GM18499 (cell line): ENCODE data around the gene PRKAG1.

ENCODE experiments used
- ATAC-seq: cut with Tn5 transposase; IDR thresholded peaks from one replicate; pipeline ENCODE4 v1.9.1; 2021; ENCODE audit warnings: moderate number of reproducible peaks; ENCODE audit not compliant: insufficient read depth, unreplicated experiment

PRKAG1 gene

GRCh38 chr12:48988030-48988649 is 30.4 kb downstream of the PRKAG1 start:
- ATAC-seq = no peak

GRCh38 chr12:48986720-48987291 is 31.8 kb downstream of the PRKAG1 start:
- no peak for ATAC-seq

- no peak for ATAC-seq
Measured at GRCh38 chr12:48985901-48986300, 32.7 kb downstream of the PRKAG1 start.

GRCh38 chr12:48985475-48985897 is 33.1 kb downstream of the PRKAG1 start:
- ATAC-seq = no peak

GRCh38 chr12:48982397-48983080 is 36.0 kb downstream of the PRKAG1 start:
- no peak for ATAC-seq

GRCh38 chr12:48981757-48982157 is 36.8 kb downstream of the PRKAG1 start:
- ATAC-seq = no peak

- ATAC-seq = no peak
Measured at GRCh38 chr12:48980953-48981756, 37.4 kb downstream of the PRKAG1 start.

- no peak for ATAC-seq
Measured at GRCh38 chr12:48980389-48980952, 38.1 kb downstream of the PRKAG1 start.

- ATAC-seq = no peak
Measured at GRCh38 chr12:48979602-48980388, 38.8 kb downstream of the PRKAG1 start.

- no peak for ATAC-seq
Measured at GRCh38 chr12:48978741-48979601, 39.6 kb downstream of the PRKAG1 start.

- no peak for ATAC-seq
Measured at GRCh38 chr12:48978291-48978740, 40.3 kb downstream of the PRKAG1 start, which contains the start of gene WNT1. WNT1 (plus strand) TSS chr12:48978322; CDS start chr12:48978651, 329 bp downstream.

- ATAC-seq = no peak
Measured at GRCh38 chr12:48977290-48978281, 41.0 kb downstream of the PRKAG1 start.

- no peak for ATAC-seq
Measured at GRCh38 chr12:48973941-48974673, 44.5 kb downstream of the PRKAG1 start.

GRCh38 chr12:48973531-48973930 is 45.0 kb downstream of the PRKAG1 start:
- no peak for ATAC-seq

GRCh38 chr12:48972952-48973483 is 45.6 kb downstream of the PRKAG1 start:
- no peak for ATAC-seq

- no peak for ATAC-seq
Measured at GRCh38 chr12:48972213-48972951, 46.2 kb downstream of the PRKAG1 start.
